A204.1 (cell line): ENCODE results near the gene UBTD1.
"Not testable (repeated sequence)": the region's sequence is repeated elsewhere in the genome, so short reads cannot be mapped to it uniquely, and the experiment has no call there.

ENCODE experiments used
- FAIRE-seq: peaks from 2 replicates; lab custom pipeline; 2012; peaks lifted over from hg19 to GRCh38; lab: Jason Lieb, UNC

Gene UBTD1

GRCh38 chr10:97538839-97539238 lies 40.1 kb downstream of the UBTD1 start:
- no peak for FAIRE-seq

- peak; percentile 98 for FAIRE-seq
Observed at GRCh38 chr10:97539523-97540200, 40.9 kb downstream of the UBTD1 start.

GRCh38 chr10:97540669-97541500 lies 42.2 kb downstream of the UBTD1 start:
- FAIRE-seq, result peak; percentile 60

GRCh38 chr10:97542169-97543024 lies 43.7 kb downstream of the UBTD1 start:
- FAIRE-seq, result no peak

- FAIRE-seq, result peak; percentile 35
Observed at GRCh38 chr10:97543025-97543546, 44.4 kb downstream of the UBTD1 start.

GRCh38 chr10:97546456-97547270 lies 47.9 kb downstream of the UBTD1 start:
- FAIRE-seq, result no peak

GRCh38 chr10:97547271-97547600 lies 48.5 kb downstream of the UBTD1 start:
- no peak for FAIRE-seq

GRCh38 chr10:97547962-97548361 lies 49.2 kb downstream of the UBTD1 start:
- FAIRE-seq, result no peak

- FAIRE-seq, result no peak
Observed at GRCh38 chr10:97548828-97549455, 50.2 kb downstream of the UBTD1 start.

- FAIRE-seq, result no peak
Observed at GRCh38 chr10:97549587-97550322, 51.0 kb downstream of the UBTD1 start.

- FAIRE-seq, result no peak
Observed at GRCh38 chr10:97550336-97551149, 51.8 kb downstream of the UBTD1 start.

- no peak for FAIRE-seq
Observed at GRCh38 chr10:97551271-97551670, 52.5 kb downstream of the UBTD1 start.

GRCh38 chr10:97553575-97554031 lies 54.9 kb downstream of the UBTD1 start:
- FAIRE-seq, result peak; percentile 59

- FAIRE-seq, result not testable (repeated sequence)
Observed at GRCh38 chr10:97554336-97554735, 55.6 kb downstream of the UBTD1 start.

- FAIRE-seq, result not testable (repeated sequence)
Observed at GRCh38 chr10:97555541-97555940, 56.8 kb downstream of the UBTD1 start.

GRCh38 chr10:97560731-97561381 lies 62.1 kb downstream of the UBTD1 start:
- not testable (repeated sequence) for FAIRE-seq

- not testable (repeated sequence) for FAIRE-seq
Observed at GRCh38 chr10:97561386-97562077, 62.8 kb downstream of the UBTD1 start.

GRCh38 chr10:97562329-97562728 lies 63.6 kb downstream of the UBTD1 start:
- FAIRE-seq, result not testable (repeated sequence)
